SIG-M5 treated with dmso at 0.1 percent for 504 hours (cell line): ENCODE measurements around the gene MYL6B.

Experiments
- DNase-seq: peaks from one replicate; lab custom pipeline; 2025; ENCODE audit not compliant: unreplicated experiment; lab: John Stamatoyannopoulos, UW

The MYL6B gene

DNA sequence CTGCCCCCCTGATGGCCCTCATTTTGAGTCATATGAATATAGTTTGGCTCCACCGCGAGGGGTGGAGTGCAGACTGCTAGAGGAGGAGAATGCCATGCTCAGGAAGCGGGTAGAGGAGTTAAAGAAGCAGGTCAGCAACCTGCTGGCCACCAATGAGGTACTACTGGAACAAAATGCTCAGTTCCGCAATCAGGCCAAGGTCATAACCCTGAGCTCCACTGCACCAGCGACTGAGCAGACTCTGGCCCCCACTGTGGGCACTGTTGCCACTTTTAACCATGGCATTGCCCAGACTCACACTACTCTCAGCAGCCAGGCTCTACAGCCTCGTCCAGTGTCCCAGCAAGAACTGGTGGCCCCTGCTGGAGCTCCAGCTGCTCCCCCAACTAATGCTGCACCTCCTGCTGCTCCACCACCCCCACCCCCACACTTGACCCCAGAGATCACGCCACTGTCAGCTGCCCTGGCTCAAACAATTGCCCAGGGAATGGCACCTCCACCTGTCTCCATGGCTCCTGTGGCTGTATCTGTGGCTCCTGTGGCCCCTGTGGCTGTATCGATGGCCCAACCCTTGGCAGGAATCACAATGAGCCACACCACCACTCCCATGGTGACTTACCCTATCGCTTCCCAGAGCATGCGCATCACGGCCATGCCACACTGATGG is 31.1 kb upstream of the MYL6B start:
- no peak for DNase-seq

DNA sequence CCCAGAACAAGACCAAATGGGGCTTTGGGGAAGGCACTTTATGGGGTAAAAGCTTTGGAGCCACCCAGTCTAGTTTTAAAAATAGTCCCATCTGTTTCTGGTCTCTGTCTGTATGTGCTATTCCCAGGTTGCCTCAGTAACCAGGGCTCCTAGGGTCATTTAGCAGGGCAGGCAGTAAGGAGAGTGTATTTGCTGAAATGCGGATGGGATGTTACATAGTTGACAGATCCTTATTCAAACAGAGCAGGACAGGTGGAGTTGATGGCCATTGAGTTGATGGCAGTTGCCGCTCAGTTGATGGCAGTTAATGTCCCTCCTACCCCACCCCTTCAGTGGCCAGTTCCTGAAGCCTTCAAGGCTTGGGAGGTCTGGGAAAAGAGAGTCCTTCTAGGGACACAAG is 29.8 kb upstream of the MYL6B start:
- no peak for DNase-seq

DNA sequence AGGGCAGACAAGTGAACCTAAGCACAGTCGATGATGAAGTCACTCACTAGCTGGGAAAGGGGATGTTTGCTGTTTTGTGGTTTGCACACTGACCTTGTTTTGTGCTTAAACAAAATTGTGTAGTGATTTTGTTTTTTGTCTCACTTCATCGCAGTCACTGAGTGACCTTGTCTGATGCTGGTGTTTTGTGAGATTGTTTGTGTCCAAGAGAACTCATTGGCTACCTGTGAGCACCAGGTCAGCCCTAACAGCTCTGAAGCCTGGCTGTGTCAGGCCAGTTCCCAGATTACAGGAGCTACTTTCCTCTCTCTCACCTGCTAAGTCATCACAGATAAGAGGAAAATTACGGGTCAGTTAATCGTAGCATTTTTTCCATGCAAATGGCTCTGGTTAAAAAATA is 28.3 kb upstream of the MYL6B start:
- DNase-seq: no peak

DNA sequence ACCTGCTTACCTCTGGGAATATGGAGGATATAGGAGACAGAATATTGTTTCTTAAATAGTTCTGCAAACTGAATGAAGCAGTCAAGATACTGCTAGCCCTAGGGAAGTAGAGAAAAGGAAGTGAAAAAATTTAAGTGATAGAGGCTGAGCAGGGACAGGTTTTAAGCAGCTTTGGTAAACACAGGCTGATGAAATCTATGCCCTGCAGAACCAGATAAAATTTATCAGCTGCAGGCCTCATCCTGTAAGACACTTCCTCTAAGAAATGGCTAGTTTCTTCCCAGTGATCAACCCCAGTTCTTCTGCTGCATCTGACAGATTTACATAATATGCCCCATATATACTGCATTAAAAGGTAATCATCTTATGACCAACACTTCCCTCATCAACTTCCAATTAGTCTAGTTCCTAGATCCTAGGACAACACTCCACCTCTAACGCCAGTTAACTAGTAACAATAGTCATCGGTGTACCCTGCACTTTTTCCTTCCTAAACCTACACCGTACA is 25.6 kb upstream of the MYL6B start:
- DNase-seq: peak; percentile 95

DNA sequence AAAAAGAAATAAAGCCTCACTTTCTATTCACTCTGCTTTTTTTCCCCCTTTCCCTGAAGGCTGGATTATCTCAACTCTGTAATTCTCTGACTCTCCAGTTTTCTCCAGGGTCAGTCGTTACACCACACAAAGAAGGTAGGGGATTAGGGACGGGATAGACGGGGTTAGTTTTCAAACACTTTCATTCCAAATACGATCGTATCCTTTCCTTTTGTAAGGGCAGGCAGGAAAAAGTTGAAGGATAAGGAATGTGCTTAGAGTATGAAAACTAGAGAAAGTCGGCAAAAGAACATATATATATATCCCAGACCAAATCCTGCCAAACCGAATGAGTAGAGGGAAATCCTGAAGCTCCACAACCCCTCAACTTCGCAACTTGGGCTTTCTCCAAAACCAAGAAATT is 24.9 kb upstream of the MYL6B start:
- DNase-seq: no peak

DNA sequence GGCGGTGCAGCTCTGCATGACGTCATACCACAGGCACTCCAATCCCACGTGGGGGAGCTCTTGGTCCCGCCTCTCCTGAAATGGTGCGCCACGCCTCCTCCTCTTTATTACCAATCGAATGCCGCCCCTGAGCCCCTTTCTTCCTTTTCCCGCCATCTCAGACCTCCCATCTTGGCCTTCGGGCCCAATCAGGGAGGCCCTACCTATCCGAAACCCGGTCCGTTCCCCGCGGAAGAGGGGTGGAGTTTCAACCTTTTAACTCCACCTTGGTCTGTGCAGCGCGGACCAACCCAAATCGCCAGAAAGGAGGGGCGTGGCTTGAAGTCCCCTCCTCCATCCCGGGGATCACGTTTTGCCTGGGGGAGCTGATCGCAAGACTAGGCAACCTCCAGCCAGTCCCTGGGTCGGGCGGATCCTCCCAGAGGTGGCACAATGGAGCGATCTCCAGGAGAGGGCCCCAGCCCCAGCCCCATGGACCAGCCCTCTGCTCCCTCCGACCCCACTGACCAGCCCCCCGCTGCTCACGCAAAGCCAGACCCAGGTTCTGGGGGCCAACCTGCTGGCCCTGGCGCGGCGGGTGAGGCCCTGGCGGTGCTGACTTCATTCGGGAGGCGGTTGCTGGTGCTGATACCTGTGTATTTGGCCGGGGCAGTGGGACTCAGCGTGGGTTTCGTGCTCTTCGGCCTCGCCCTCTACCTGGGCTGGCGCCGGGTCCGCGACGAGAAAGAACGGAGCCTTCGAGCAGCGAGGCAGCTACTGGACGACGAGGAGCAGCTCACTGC is 24.3 kb upstream of the MYL6B start, which contains the start of gene ESYT1:
TSS of gene ESYT1 (plus strand) at position 380 of the 782 bp plus-strand sequence. CDS start at position 433, 53 bp downstream.
- DNase-seq: peak; percentile 100

DNA sequence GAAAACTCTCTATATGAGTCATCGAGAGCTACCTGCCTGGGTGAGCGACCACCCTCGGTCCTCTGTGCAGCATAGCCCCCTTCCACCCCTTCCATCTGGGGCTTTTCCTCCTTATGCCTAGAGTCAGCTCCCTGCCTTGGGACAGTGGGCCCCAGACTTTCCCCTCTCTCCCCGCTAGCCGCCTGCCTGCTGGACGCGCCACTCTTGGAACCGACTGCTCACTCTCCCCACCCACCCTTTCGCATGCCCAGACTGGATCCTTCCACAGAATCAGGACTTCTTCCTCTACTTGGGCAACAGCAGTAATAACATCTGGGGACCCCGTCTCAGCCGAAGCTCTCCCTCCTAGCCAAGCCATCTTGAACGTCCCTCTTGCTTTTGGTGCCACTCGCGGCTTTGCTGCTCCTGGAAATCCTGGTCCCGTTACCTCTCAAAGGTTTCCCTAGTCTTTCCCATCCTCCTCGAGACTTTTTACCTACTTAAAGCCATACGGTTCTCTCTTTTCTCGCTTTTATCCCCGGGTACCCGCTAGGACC is 23.6 kb upstream of the MYL6B start:
- peak; percentile 42 for DNase-seq

DNA sequence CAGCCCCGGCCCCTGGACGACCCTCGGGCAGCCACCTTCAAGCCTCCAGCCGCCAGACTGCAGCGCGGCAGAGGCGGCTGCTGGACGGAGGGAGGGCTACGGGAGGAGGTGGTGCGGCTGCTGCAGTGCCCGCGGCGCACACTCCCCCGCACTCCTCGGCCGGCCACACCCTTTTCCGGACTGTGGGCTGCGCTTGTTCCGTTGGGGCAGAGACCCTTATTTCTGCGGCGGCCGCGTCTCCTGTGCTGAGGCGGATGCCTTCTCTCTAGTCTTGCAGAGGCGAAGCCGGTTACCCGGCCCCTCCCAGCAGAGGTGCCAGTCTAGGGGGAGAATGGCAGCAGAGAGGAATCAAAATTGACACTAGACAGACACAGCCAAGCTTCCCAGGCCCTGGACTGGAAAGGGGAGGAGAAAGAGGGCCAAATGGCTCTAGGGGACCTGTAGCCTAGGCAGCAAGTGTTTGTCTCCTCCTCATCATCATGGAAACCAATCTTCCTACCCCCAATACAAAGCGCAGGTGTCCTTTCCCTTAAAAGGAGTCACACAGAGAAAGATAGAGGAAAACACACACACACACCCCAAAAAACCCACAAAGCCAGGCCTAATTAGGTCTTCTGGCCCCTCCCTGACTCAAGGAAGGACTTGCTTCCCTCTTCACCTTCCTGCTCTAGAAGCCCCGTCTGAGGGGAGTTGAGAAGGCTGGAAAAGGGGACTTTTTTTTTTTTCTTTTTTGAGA is 23.0 kb upstream of the MYL6B start:
- DNase-seq: peak; percentile 78

DNA sequence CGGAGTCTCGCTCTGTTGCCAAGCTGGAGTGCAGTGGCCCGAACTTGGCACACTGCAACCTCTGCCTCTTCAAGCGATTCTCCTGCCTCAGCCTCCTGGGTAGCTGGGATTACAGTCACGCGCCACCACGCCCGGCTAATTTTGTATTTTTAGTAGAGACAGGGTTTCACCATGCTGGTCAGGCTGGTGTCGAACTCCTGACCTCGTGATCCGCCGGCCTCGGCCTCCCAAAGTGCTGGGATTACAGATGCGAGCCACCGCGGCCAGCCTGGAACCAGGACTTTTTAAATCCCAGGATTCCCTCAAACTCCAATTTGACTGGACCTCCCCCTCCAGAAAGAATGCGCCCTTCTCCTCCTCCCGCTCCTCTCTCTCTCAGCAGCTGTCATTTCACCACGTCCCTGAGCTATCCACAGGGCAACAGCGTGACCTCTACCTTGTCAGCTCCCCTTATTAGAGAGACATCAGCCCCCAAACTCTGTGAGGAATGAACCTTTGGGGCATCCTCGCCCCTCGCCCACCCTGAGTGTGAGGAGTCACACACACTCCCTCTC is 22.4 kb upstream of the MYL6B start:
- DNase-seq: no peak

DNA sequence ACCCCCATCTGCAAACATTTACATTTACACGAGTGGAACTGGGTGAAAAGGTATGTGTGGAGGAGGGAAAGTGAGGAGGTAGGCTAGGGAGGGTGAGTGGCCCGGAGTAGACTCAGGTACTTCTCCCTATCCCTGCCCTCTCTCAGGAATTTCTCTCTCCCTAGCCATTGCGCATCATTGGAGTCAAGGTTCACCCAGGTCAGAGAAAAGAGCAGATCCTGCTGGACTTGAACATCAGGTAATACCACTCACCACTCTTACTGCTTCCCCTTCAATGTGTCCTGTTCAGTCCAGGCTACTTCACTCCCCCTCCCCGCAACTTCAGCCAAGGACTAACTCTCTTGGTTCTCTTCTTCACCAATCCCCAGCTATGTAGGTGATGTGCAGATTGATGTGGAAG is 21.5 kb upstream of the MYL6B start:
- no peak for DNase-seq

DNA sequence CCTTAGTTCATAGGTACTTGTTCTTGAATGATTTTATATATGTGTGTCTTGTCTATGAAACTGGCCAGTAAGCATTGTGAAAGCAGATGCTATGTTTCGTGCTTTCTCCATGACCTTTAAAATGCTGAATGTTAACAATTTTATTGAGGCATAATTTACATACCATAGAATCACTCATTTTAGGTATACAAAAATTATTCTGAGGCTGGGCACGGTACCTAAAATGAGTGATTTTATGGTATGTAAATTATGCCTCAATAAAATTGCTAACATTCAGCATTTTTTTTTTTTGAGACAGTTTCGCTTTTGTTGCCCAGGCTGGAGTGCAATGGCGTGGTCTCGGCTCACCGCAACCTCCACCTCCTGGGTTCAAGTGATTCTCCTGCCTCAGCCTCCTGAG is 17.5 kb upstream of the MYL6B start:
- DNase-seq: no peak

DNA sequence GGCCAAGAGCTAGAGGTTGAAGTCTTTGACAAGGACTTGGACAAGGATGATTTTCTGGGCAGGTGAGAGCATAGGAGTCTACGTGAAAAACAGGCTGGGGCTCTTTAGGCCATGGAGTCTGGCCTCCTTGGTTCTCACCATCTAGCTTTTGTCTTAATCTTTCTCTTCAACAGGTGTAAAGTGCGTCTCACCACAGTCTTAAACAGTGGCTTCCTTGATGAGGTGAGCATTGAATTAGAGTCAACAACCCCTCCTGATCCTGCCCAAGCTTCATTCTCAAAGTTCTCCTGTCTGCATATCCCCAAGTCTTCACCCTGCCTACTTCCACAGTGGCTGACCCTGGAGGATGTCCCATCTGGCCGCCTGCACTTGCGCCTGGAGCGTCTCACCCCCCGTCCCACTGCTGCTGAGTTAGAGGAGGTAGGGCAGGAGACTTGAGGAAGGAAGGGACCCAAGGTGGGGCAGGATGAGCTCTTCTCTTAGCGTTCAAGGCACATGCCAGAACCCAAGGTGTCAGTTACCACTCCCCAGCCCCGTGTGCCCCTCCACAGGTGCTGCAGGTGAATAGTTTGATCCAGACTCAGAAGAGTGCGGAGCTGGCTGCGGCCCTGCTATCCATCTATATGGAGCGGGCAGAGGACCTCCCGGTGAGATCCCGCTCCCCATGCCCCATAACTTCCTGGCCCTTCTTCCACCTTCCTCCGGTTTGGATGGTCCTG is 14.4 kb upstream of the MYL6B start:
- no peak for DNase-seq

DNA sequence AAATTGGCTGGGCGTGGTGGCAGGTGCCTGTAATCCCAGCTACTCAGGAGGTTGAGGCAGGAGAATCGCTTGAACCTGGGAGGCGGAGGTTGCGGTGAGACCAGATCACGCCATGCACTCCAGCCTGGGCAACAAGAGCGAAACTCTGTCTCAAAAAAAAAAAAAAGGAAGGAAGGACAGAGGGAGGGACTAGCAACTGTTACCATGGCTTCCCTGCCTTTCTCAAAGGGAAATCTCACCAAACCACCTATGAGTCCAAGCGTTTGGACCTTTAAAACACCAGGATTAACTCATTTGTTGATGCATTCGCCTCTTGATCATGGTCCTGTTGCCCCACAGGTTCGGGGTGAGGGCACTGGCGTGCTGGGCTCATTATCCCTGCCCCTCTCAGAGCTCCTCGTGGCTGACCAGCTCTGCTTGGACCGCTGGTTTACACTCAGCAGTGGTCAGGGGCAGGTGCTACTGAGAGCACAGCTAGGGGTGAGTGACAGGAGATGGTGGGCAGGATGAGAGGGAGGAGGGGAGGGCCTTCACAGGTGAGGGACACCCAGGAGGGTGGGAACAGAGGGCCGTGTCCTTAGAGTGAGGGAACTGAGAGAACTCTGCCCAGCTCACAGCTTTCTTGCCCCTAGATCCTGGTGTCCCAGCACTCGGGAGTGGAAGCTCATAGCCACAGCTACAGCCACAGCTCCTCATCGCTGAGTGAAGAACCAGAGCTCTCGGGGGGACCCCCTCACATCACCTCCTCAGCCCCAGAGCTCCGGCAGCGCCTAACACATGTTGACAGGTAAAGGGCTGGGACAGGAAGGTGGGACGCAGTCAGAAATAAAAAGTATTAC is 10.2 kb upstream of the MYL6B start:
- no peak for DNase-seq

DNA sequence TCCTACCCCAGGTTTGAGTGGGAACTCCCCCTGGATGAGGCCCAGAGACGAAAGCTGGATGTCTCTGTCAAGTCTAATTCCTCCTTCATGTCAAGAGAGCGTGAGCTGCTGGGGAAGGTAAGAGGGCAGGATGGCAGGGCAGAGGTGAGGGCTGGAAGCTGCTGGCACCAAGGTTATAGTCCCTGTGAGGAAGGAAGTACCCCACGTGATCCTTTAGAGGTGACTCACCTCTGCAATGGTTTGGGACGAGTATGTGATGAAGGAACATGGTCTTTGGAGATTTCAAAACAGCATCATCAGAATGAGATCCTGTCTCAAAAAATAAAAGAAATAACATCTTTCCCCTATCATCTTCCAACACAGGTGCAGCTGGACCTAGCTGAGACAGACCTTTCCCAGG is 9.2 kb upstream of the MYL6B start:
- no peak for DNase-seq

DNA sequence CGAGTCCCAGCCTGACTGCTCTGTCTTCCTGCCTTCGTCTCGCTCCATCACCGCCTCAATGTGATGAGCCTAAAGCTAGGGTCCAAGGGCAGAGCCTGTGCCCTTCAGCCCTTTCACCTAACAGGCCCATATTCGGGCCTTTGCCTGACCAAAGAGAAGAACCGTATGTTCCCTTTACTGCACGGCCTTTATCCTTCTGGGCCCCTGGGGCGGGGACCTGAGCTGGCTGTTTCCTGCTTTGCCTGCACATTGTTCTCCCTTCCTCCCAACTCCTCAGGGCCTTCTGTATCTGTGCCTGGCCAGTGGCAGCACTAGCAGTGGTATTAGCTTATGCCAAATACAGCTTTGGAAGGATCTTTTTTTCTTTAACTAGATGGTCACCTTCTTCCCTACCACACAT is 8.5 kb upstream of the MYL6B start:
- no peak for DNase-seq

DNA sequence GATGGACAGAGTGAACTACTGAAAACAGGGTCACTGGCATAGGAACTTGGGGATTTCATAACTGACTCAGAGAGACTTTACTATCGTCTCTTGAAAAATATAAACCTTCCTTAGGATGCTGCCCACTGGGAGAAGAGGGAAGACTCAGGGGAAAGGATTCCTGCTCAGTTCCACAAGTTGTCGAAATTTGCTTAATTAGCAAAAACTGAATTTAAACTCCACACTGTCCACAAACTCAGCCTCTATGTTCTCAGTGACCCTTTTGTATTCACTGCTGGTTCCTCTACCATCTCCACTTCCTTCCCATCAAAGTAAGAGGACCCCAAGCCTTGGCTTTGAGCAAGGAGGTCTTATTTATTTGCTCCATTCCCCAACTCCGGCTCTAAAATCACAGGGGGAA is 7.2 kb upstream of the MYL6B start:
- no peak for DNase-seq

DNA sequence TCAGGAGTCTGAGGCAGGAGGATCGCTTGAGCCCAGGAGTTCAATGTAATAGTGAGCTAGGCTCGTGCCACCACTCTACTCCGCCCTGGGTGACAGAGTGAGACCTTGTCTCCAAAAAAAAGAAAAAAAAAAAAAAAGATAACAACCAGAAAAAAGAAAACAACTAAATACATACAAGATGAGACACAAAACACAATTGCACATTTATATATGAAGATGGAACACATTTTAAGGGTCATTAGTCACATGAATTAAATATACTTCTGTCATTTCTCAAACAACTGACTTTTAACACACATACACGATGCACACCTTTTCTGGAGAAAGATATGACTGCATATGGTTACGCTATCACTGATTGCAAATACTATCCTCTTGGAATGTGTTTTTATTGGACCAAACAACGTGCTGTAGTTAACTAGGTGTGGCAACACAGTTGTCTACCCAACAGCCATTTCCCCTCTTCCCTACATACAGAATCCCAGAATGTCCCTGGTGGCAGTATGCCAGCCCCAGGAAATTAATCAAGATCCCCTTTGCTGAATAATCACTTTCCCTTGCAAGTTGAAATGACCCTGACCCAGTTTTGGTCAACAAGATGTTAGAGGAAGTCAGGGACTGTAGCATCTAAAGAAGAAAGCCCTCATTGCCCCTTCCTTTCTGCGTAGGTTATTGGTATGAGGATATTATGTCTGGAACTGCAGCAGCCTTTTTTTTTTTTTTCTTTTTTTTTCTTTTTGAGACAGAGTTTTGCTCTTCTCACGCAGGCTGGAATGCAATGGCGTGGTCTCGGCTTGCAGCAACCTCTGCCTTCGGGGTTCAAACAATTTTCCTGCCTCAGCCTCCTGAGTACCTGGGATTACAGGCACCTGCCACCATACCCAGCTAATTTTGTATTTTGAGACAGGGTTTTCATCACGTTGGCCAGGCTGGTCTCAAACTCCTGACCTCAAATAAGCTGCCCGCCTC is 5.6 kb upstream of the MYL6B start:
- no peak for DNase-seq

DNA sequence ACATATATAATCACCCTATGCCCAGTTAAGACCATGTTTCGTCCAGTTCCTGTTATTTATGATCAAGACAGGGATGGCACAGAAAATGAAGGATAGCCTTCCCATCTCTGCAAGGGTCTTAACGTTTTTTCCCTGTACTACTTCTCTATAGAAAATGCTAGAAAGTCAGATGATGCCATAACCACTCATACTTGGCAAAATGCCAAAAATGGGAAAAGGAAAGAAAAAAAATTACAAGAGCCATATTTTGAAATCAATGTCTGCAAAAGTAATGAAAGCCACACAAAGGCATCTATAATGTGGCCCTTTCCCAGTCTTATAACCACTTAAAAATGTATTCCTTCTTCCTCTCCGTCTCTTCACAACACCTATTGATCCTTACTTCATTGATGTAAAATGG is 1.8 kb upstream of the MYL6B start:
- no peak for DNase-seq
